ENCODE results near the gene FMNL1. TPM values are rescaled to one million over a fixed set of nuclear protein-coding genes. Genes with fewer than 3 reads are reported as not detected.

Gene FMNL1
- polyA plus RNA-seq, 3 donors: 23.8 to 826 (median 24.8) TPM

DNA sequence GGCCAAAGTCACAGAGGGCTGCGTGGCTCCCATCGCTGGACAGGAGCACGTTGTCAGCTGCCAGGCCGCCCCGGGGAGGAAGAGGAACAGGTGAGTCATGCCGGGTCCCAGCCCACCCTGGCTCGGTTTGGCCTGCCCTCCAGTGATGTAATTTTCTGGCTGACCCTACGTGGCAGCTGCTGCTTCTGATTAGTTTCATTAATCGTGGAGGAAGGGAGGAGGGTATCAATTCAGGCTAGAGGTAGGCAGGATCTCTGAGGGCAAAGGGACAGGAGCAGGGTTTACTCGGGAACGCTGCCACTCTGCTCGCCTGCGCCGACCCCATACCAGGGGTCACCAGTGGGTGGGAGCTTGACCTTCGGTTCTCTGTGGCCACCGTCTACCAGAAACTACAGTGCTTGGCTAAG lies 51.9 kb downstream of the FMNL1 start:
- no peaks in the 10 kb centered on the region for H3K79me2 ChIP-seq (ENCODE audit: insufficient read depth, low read length)
- no peak overlapping the region for H3K4me3 ChIP-seq (replicated peaks in 1 of 3; ENCODE audit: low read depth in 2 of 3, low read length in 3 of 3)
- no peaks in the 10 kb centered on the region for H3K9me3 Mint-ChIP-seq
- H3K9me3 ChIP-seq (replicated peaks in 1 of 2; ENCODE audit: control insufficient read depth in 1 of 2, insufficient read depth in 1 of 2, low read length in 2 of 2): no peaks in the 10 kb centered on the region
- H3K36me3 Mint-ChIP-seq: peaks cover 63 to 84% of the 10 kb centered on the region in 2 donors
- 67% methylated on average over 11 of the region's 16 CpGs for WGBS (ENCODE audit: insufficient coverage)
- H3K4me3 Mint-ChIP-seq: no peak overlapping the region
- H3K27me3 ChIP-seq (ENCODE audit: control insufficient read depth in 2 of 2, insufficient read depth in 2 of 2, low read length in 2 of 2): no peaks in the 10 kb centered on the region
- no peak for DNase-seq
- H3K27ac Mint-ChIP-seq: peak overlapping the region in 1 of 7 donors; percentile 80
- H3K36me3 ChIP-seq (replicated peaks in 1 of 2; ENCODE audit: control insufficient read depth in 1 of 2, insufficient read depth in 2 of 2, low read length in 2 of 2): peaks cover 57 to 78% of the 10 kb centered on the region in 2 donors
- peaks cover 6% of the 10 kb centered on the region for H3K4me1 Mint-ChIP-seq
- H4K20me1 ChIP-seq (ENCODE audit: insufficient read depth, low read length): peaks cover 60% of the 10 kb centered on the region
- H3K4me1 ChIP-seq (ENCODE audit: control insufficient read depth in 1 of 2, insufficient read depth in 2 of 2, low read length in 2 of 2): peaks cover 3 to 5% of the 10 kb centered on the region in 2 donors
- no peak overlapping the region for H2AFZ ChIP-seq (ENCODE audit: insufficient read depth, low read depth, low read length, poor library complexity, severe bottlenecking)
- peaks cover 0 to 2% (median 0%) of the 10 kb centered on the region in 3 donors for H3K27me3 Mint-ChIP-seq (ENCODE audit: low read depth in 3 of 3)
- H3K27ac ChIP-seq (ENCODE audit: low read depth in 1 of 2, low read length in 2 of 2): no peak overlapping the region
- intact Hi-C loops (cut with micrococcal nuclease): no loop called here
- H3K9ac ChIP-seq (ENCODE audit: insufficient read depth, low read length, poor library complexity, severe bottlenecking): no peak overlapping the region
- TF ChIP-seq CTCF (IDR thresholded peaks at IDR 0.05): no peak
- no peak overlapping the region for H3K4me2 ChIP-seq (replicated peaks; ENCODE audit: extremely low read depth, low read length, poor library complexity, severe bottlenecking)

- WGBS (ENCODE audit: insufficient coverage): 95% methylated on average over 5 of the region's 5 CpGs
- Histone ChIP-seq H3K27ac (ENCODE audit: low read depth in 1 of 2, low read length in 2 of 2) (peak overlapping the region in 1 of 2 donors; percentile 8), H3K27me3 (ENCODE audit: control insufficient read depth in 2 of 2, insufficient read depth in 2 of 2, low read length in 2 of 2) (no peaks in the 10 kb centered on the region), H3K36me3 (replicated peaks in 1 of 2; ENCODE audit: control insufficient read depth in 1 of 2, insufficient read depth in 2 of 2, low read length in 2 of 2) (peaks cover 52 to 78% of the 10 kb centered on the region in 2 donors), H3K9me3 (replicated peaks in 1 of 2; ENCODE audit: control insufficient read depth in 1 of 2, insufficient read depth in 1 of 2, low read length in 2 of 2) (no peaks in the 10 kb centered on the region), H3K9ac (ENCODE audit: insufficient read depth, low read length, poor library complexity, severe bottlenecking) (no peak overlapping the region), H3K79me2 (ENCODE audit: insufficient read depth, low read length) (no peaks in the 10 kb centered on the region), H4K20me1 (ENCODE audit: insufficient read depth, low read length) (peaks cover 60% of the 10 kb centered on the region), H2AFZ (ENCODE audit: insufficient read depth, low read depth, low read length, poor library complexity, severe bottlenecking) (no peak overlapping the region), H3K4me3 (replicated peaks in 1 of 3; ENCODE audit: low read depth in 2 of 3, low read length in 3 of 3) (no peak overlapping the region), H3K4me1 (ENCODE audit: control insufficient read depth in 1 of 2, insufficient read depth in 2 of 2, low read length in 2 of 2) (peaks cover 3 to 5% of the 10 kb centered on the region in 2 donors), H3K4me2 (replicated peaks; ENCODE audit: extremely low read depth, low read length, poor library complexity, severe bottlenecking) (no peak overlapping the region)
- TF ChIP-seq CTCF (IDR thresholded peaks at IDR 0.05): no peak
- peaks cover 9% of the 10 kb centered on the region for H3K4me1 Mint-ChIP-seq
- H3K27me3 Mint-ChIP-seq (ENCODE audit: low read depth in 3 of 3): peaks cover 0 to 2% (median 0%) of the 10 kb centered on the region in 3 donors
- DNase-seq: no peak
- no peak overlapping the region for H3K4me3 Mint-ChIP-seq
- peak overlapping the region in 1 of 7 donors; percentile 41 for H3K27ac Mint-ChIP-seq
- intact Hi-C loops (cut with micrococcal nuclease): no loop called here
- peaks cover 61 to 82% of the 10 kb centered on the region in 2 donors for H3K36me3 Mint-ChIP-seq
- H3K9me3 Mint-ChIP-seq: no peaks in the 10 kb centered on the region
Observed at GRCh38 chr17:45274033-45274432, 52.3 kb downstream of the FMNL1 start.

Measured in CD14-positive monocyte (primary cell).